DOHH2 (cell line): ENCODE data around the gene GOLGA6L24.
"Not testable (repeated sequence)": the region's sequence is repeated elsewhere in the genome, so short reads cannot be mapped to it uniquely, and the experiment has no call there.

ENCODE experiments used
- H3F3A ChIP-seq: fragments of 200-600 bp; sonication (generic), shearing (Covaris generic); 2 replicates; pipeline ENCODE4 v1.6.0; 2016; ENCODE audit warnings: antibody characterized with exemption, mild to moderate bottlenecking; ENCODE audit not compliant: control insufficient read depth, insufficient read depth
- H3K27ac ChIP-seq: fragments of 200-600 bp; sonication (generic); 2 replicates; pipeline ENCODE4 v1.5.1; 2014; ENCODE audit warnings: low read depth, mild to moderate bottlenecking, low read length, moderate library complexity
- H3K27me3 ChIP-seq: fragments of 200-600 bp; sonication (generic); 2 replicates; pipeline ENCODE4 v1.6.1; 2014; ENCODE audit warnings: mild to moderate bottlenecking, low read length, mixed read lengths; ENCODE audit not compliant: control insufficient read depth
- H3K36me3 ChIP-seq: fragments of 200-600 bp; sonication (generic); 2 replicates; pipeline ENCODE4 v1.6.1; 2014; ENCODE audit warnings: mild to moderate bottlenecking, low read length, moderate library complexity, mixed read lengths; ENCODE audit not compliant: control insufficient read depth
- H3K4me1 ChIP-seq: fragments of 200-600 bp; sonication (generic); 2 replicates; pipeline ENCODE4 v1.6.1; 2014; ENCODE audit warnings: mild to moderate bottlenecking, low read length, mixed read lengths; ENCODE audit not compliant: control insufficient read depth
- H3K4me2 ChIP-seq: fragments of 200-600 bp; sonication (generic); 2 replicates; pipeline ENCODE4 v1.6.0; 2014; ENCODE audit warnings: mild to moderate bottlenecking, low read length, moderate library complexity
- H3K4me3 ChIP-seq: fragments of 200-600 bp; sonication (generic); 2 replicates; pipeline ENCODE4 v1.5.1; 2014; ENCODE audit warnings: mild to moderate bottlenecking, low read length, mixed read lengths
- H3K79me2 ChIP-seq: fragments of 200-600 bp; sonication (generic); 2 replicates; pipeline ENCODE4 v1.6.1; 2014; ENCODE audit warnings: mild to moderate bottlenecking, low read length, mixed read lengths; ENCODE audit not compliant: control insufficient read depth
- H3K9me2 ChIP-seq: fragments of 200-600 bp; sonication (generic); replicated peaks from 2 replicates; pipeline ENCODE4 v1.6.1; 2014; ENCODE audit warnings: mild to moderate bottlenecking, low read length, mixed read lengths; ENCODE audit not compliant: control insufficient read depth
- H3K9me3 ChIP-seq: fragments of 200-600 bp; sonication (generic); 2 replicates; pipeline ENCODE4 v1.6.1; 2014; ENCODE audit warnings: antibody characterized with exemption, low read length, mixed read lengths; ENCODE audit not compliant: control insufficient read depth, insufficient read depth
- H4K20me1 ChIP-seq: fragments of 200-600 bp; sonication (generic); 2 replicates; pipeline ENCODE4 v1.6.0; 2014; ENCODE audit warnings: low read depth, mild to moderate bottlenecking, antibody characterized with exemption, low read length, moderate library complexity; ENCODE audit not compliant: control insufficient read depth, insufficient read depth

GOLGA6L24 gene

DNA sequence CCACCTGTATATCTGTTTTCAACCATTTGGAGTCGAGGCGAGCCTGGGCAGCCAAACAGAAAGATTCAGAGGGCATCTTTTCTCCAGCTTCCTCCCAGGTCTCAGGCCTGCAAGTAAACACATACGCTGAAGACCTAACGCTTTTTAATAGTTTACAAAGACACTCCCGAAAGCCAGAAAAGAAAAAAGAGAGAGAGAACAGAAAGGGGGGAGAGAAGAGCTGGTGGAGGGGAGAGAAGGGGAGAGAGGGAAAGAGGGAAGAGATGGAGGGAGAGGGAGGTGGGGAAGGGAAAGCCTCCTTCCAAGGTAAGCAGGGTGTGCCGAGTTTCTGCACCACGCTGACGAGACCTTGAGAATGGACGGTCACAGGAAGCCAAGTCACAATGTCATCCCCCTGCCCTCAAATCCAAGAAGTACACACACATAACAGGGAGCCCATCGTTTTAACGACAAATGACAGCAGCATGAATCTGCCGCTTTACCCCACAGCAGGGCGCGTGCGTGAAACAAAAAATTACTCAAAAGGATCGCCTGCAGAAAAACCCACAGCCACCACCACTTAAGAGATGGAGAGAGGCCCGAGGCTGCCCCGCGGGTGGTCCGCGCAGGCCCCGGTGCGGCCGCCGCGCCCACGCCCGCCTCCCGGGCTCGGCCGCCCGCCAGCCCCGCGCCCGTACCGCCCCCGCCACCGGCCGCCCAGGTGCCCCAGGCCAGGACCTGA lies 36.4 kb downstream of the GOLGA6L24 start:
- H3K36me3 ChIP-seq, result peaks cover 16% of the 10 kb centered on the region
- peak overlapping the region; percentile 61 for H3K4me3 ChIP-seq
- H3K9me2 ChIP-seq, H4K20me1 ChIP-seq, H3K4me1 ChIP-seq, H3K9me3 ChIP-seq, H3K27me3 ChIP-seq, H3F3A ChIP-seq: not testable (repeated sequence)
- H3K79me2 ChIP-seq, result peaks cover 31% of the 10 kb centered on the region
- peak overlapping the region; percentile 43; the same call in 1 of the 2 replicates for H3K27ac ChIP-seq
- H3K4me2 ChIP-seq, result peak overlapping the region; percentile 37; the same call in 1 of the 2 replicates

DNA sequence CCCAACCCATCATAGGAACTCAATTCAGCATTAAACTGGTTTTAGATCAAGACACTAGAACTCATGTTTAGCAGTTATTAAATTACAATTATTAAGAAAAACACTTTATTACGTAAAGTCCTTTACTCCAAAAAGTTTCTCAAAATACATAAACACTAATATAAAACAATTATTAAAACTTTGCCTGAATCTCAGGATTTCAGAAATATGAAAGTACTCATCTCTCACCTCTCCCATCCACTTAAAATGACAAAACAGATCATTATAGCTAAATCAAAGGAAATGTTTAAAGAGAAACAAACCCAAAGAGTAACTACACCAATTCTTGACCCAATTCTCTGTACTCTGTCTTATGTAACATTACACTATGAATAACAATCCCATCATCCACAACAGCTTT lies 38.2 kb downstream of the GOLGA6L24 start:
- H3K4me2 ChIP-seq, H3K9me2 ChIP-seq, H4K20me1 ChIP-seq, H3K27me3 ChIP-seq, H3K27ac ChIP-seq, H3K4me3 ChIP-seq, H3F3A ChIP-seq, H3K4me1 ChIP-seq, H3K9me3 ChIP-seq: not testable (repeated sequence)
- Histone ChIP-seq H3K79me2 (peaks cover 40% of the 10 kb centered on the region), H3K36me3 (peaks cover 26% of the 10 kb centered on the region)

DNA sequence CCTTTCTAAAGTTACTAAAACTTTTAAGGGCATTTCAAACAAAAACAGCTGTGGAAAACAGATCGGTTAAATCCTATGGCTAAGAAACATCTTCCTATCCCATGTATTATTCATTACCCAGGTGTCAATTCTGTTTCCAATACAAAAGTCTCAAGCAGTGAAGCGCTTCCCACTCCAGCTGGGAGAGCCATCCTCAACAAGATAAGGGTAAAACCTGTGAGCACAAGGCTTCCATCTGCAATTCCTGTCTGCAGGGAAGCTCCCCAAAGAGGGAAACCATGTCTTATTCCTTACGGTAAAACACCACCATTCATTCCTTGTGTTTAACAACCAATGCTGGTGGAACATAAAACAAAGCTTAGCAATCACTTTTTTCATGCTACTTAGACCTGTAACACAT lies 39.1 kb downstream of the GOLGA6L24 start:
- not testable (repeated sequence) for H3K4me1 ChIP-seq, H4K20me1 ChIP-seq, H3K4me3 ChIP-seq, H3F3A ChIP-seq, H3K9me2 ChIP-seq, H3K9me3 ChIP-seq, H3K27me3 ChIP-seq, H3K4me2 ChIP-seq, H3K27ac ChIP-seq
- peaks cover 46% of the 10 kb centered on the region for H3K79me2 ChIP-seq
- peaks cover 31% of the 10 kb centered on the region for H3K36me3 ChIP-seq

DNA sequence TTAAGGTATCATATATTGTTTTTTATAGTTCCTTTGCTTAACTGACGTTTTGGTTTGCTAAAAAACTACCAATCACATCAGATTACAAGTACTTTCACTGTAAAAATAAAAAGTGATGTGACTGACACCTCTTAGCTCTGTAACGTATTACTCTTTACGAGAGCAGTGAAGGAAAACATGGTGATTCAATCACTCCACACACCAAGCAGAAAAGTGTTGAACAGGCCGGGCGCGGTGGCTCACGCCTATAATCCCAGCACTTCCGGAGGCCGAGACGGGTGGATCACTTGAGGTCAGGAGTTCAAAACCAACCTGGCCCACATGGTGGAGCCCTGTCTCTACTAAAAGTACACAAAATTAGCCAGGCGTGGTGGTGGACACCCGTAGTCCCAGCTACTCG lies 39.8 kb downstream of the GOLGA6L24 start:
- Histone ChIP-seq H3K36me3 (peaks cover 35% of the 10 kb centered on the region), H3K79me2 (peaks cover 51% of the 10 kb centered on the region)
- H3K4me1 ChIP-seq, H3K27me3 ChIP-seq, H3K4me2 ChIP-seq, H3K4me3 ChIP-seq, H3K27ac ChIP-seq, H3K9me2 ChIP-seq, H3F3A ChIP-seq, H4K20me1 ChIP-seq, H3K9me3 ChIP-seq: not testable (repeated sequence)

DNA sequence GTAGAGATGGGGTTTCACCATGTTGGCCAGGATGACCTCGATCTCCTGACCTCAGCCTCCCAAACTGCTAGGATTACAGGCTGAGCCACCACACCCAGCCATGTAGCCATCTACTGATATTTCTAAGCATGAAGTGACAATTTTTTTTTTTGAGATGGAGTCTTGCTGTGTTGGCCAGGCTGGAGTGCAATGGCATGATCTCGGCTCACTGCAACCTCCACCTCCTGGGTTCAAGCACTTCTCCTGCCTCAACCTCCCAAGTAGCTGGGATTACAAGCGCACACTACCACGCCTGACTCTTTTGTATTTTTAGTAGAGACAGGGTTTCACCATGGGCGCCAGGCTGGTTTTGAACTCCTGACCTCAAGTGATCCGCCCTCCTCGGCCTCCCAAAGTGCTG lies 40.9 kb downstream of the GOLGA6L24 start:
- not testable (repeated sequence) for H3K4me2 ChIP-seq, H3K27ac ChIP-seq, H3K27me3 ChIP-seq, H3K4me1 ChIP-seq, H3K9me3 ChIP-seq, H3K9me2 ChIP-seq, H3K4me3 ChIP-seq, H4K20me1 ChIP-seq, H3F3A ChIP-seq
- Histone ChIP-seq H3K36me3 (peaks cover 35% of the 10 kb centered on the region), H3K79me2 (peaks cover 51% of the 10 kb centered on the region)

DNA sequence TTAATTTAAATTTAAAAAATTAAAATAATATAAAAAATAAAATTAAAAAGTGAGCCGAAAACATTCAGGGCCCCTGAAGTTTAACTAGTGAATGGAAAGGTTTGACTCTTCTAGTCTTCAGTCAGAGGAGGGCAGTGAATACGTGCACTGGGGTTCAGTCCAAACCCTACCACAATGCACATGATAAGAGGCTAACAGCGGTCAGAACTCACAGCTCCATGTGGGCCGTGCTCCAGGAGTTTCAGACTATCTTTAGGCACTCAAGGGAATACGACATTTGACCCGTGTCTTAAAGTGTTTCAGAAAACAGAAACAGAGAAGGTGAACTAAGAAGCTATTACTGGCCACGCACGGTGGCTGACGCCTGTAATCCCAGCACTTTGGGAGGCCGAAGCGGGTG lies 47.4 kb downstream of the GOLGA6L24 start:
- Histone ChIP-seq H3K79me2 (peaks cover 15% of the 10 kb centered on the region), H3K36me3 (peaks cover 26% of the 10 kb centered on the region)
- H3K9me2 ChIP-seq, H4K20me1 ChIP-seq, H3K4me2 ChIP-seq, H3F3A ChIP-seq, H3K9me3 ChIP-seq, H3K27ac ChIP-seq, H3K27me3 ChIP-seq, H3K4me3 ChIP-seq, H3K4me1 ChIP-seq: not testable (repeated sequence)

DNA sequence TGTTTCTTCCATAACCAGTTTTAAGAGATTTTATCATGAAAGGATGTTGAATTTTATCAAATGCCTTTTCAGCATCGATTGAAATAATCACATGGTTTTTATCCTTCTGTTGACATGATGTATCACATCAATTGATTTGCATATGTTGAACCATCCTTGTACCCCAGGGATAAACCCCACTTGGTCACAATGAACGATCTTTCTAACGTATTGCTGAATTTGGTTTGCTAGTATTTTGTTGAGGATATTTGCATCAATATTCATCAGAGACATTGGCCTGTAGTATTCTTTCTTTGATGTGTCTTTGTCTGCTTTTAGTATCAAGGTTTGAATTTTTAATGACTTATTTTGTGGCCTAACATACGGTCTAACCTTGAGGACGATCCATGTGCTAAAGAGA lies 49.2 kb downstream of the GOLGA6L24 start:
- H3K36me3 ChIP-seq, result peaks cover 14% of the 10 kb centered on the region
- not testable (repeated sequence) for H3K27ac ChIP-seq, H3K9me3 ChIP-seq, H3K4me1 ChIP-seq, H3K27me3 ChIP-seq, H3K79me2 ChIP-seq, H3K9me2 ChIP-seq, H3F3A ChIP-seq, H3K4me3 ChIP-seq, H3K4me2 ChIP-seq, H4K20me1 ChIP-seq
